Measurements from ENCODE around the gene C17orf78.

- TF ChIP-seq CTCF (IDR thresholded peaks at IDR 0.05; ENCODE audit: control extremely low read depth in 1 of 3, insufficient read depth in 1 of 3, low read depth in 1 of 3, low read length in 3 of 3) (no peak), POLR2A (IDR thresholded peaks at IDR 0.05; ENCODE audit: control extremely low read depth in 1 of 2, low read depth in 2 of 2, low read length in 2 of 2) (no peak), RBBP5 (IDR thresholded peaks at IDR 0.05; ENCODE audit: borderline replicate concordance, low read depth, low read length) (no peak), PHF8 (conservative IDR thresholded peaks at IDR 0.05; ENCODE audit: low read depth, low read length) (no peak), RAD21 (IDR thresholded peaks at IDR 0.05 in 1 of 2, conservative IDR thresholded peaks at IDR 0.05 in 1 of 2; ENCODE audit: low read depth in 2 of 2, low read length in 2 of 2) (no peak), BCL11A (IDR thresholded peaks at IDR 0.05; ENCODE audit: low read depth in 2 of 2, low read length in 2 of 2) (no peak), TEAD4 (IDR thresholded peaks at IDR 0.05; ENCODE audit: low read depth, low read length) (no peak), NANOG (IDR thresholded peaks at IDR 0.05; ENCODE audit: insufficient read depth, low read depth, low read length, poor library complexity, severe bottlenecking) (no peak), MAX (IDR thresholded peaks at IDR 0.05) (no peak), TBP (IDR thresholded peaks at IDR 0.05; ENCODE audit: low read depth, low read length) (no peak), GABPA (IDR thresholded peaks at IDR 0.05; ENCODE audit: borderline replicate concordance, insufficient read depth, low read length) (no peak)
Measured at GRCh38 chr17:37342589-37342988, 33.2 kb upstream of the C17orf78 start.

Measured in H1 (cell line).